IMR-90 (cell line): ENCODE measurements around the gene CTNNA2. TPM values are rescaled to one million over a fixed set of nuclear protein-coding genes. Genes with fewer than 3 reads are reported as not detected.

Source experiments
- ATAC-seq: fragments of 200-7000 bp; cut with Tn5 transposase; 2 replicates; pipeline ENCODE4 v1.9.1; 2020; ENCODE audit warnings: low read depth, mild to moderate bottlenecking, moderate library complexity
- BruUV-seq: library from RNA; stranded (reverse); fragments of 400-500 nt; replicated peaks from 2 replicates; lab custom pipeline; 2021; lab: Mats Ljungman, UMichigan
- CTCF ChIA-PET: fragments of 300-600 bp; formaldehyde crosslinking; extraction: SDS; loops from one replicate; lab custom pipeline; 2021; ENCODE audit warnings: antibody characterized with exemption; lab: Yijun Ruan, JAX
- POLR2A ChIA-PET: fragments of 300-600 bp; sonication (Branson Sonifier 250); formaldehyde crosslinking; loops from one replicate; lab custom pipeline; 2022; ENCODE audit warnings: antibody characterized with exemption; ENCODE audit not compliant: unreplicated experiment; lab: Charles Lee
- DNase-seq: peaks from one replicate; pipeline ENCODE4 v3.0.0; 2013
- H2AFZ ChIP-seq: replicated peaks from 2 replicates; pipeline ENCODE3; 2013; ENCODE audit warnings: low read length, mild to moderate bottlenecking; ENCODE audit not compliant: poor library complexity
- H2AK5ac ChIP-seq: 2 replicates; pipeline ENCODE4 v1.6.1; 2013; ENCODE audit warnings: low read depth, low read length, inconsistent platforms
- H2AK9ac ChIP-seq: replicated peaks from 2 replicates; pipeline ENCODE3; 2013; ENCODE audit warnings: mild to moderate bottlenecking, low read depth, low read length, moderate library complexity; ENCODE audit not compliant: poor library complexity
- H2BK120ac ChIP-seq: 2 replicates; pipeline ENCODE4 v1.6.1; 2013; ENCODE audit warnings: low read depth, low read length, inconsistent platforms
- H2BK15ac ChIP-seq: 3 replicates; pipeline ENCODE4 v1.6.1; 2013; ENCODE audit warnings: low read depth, low read length, inconsistent platforms
- H2BK20ac ChIP-seq: 2 replicates; pipeline ENCODE4 v1.6.1; 2013; ENCODE audit warnings: low read depth, mild to moderate bottlenecking, inconsistent platforms, low read length, moderate library complexity
- H2BK5ac ChIP-seq: 2 replicates; pipeline ENCODE4 v1.6.1; 2013; ENCODE audit warnings: mild to moderate bottlenecking, low read depth, low read length, inconsistent platforms; ENCODE audit not compliant: poor library complexity, severe bottlenecking
- H3K14ac ChIP-seq: replicated peaks from 2 replicates; pipeline ENCODE4 v1.6.1; 2013; ENCODE audit warnings: low read depth, low read length, inconsistent platforms
- H3K18ac ChIP-seq: 2 replicates; pipeline ENCODE4 v1.6.1; 2013; ENCODE audit warnings: low read depth, low read length, control low read depth
- H3K23ac ChIP-seq: 2 replicates; pipeline ENCODE4 v1.6.1; 2013; ENCODE audit warnings: low read depth, low read length, inconsistent platforms
- H3K27ac ChIP-seq: 2 replicates; pipeline ENCODE4 v1.5.1; 2013; ENCODE audit warnings: mild to moderate bottlenecking, control low read depth, low read length; ENCODE audit not compliant: insufficient read depth
- H3K27me3 ChIP-seq: 2 replicates; pipeline ENCODE4 v1.6.1; 2013; ENCODE audit warnings: low read length; ENCODE audit not compliant: control insufficient read depth, insufficient read depth
- H3K36me3 ChIP-seq: 2 replicates; pipeline ENCODE4 v1.6.1; 2013; ENCODE audit warnings: low read length, mixed read lengths; ENCODE audit not compliant: control insufficient read depth, insufficient read depth
- H3K4ac ChIP-seq: 2 replicates; pipeline ENCODE4 v1.6.1; 2013; ENCODE audit warnings: low read depth, low read length, inconsistent platforms
- H3K4me1 ChIP-seq: 2 replicates; pipeline ENCODE4 v1.6.1; 2013; ENCODE audit warnings: low read length, mixed read lengths; ENCODE audit not compliant: control insufficient read depth, insufficient read depth
- H3K4me2 ChIP-seq: 2 replicates; pipeline ENCODE4 v1.6.1; 2013; ENCODE audit warnings: low read depth, mild to moderate bottlenecking, control low read depth, low read length, moderate library complexity
- H3K4me3 ChIP-seq: 2 replicates; pipeline ENCODE4 v1.5.1; 2013; ENCODE audit warnings: low read depth, mild to moderate bottlenecking, control low read depth, low read length, moderate library complexity; ENCODE audit not compliant: insufficient read depth
- H3K56ac ChIP-seq: 2 replicates; pipeline ENCODE4 v1.6.1; 2013; ENCODE audit warnings: low read length, inconsistent platforms; ENCODE audit not compliant: insufficient read depth; ENCODE audit errors: extremely low read depth
- H3K79me1 ChIP-seq, 2 experiments: 2 replicates each; pipeline ENCODE4 v1.6.1; 2013; ENCODE audit warnings: low read length in 2 of 2, inconsistent platforms in 1 of 2, low read depth in 1 of 2
- H3K9ac ChIP-seq: 2 replicates; pipeline ENCODE4 v1.6.1; 2013; ENCODE audit warnings: low read depth, low read length, control low read depth
- H3K9me1 ChIP-seq: 2 replicates; pipeline ENCODE4 v1.6.1; 2013; ENCODE audit warnings: low read length, inconsistent platforms; ENCODE audit not compliant: insufficient read depth
- H3K9me3 ChIP-seq: 2 replicates; pipeline ENCODE4 v1.6.1; 2013; ENCODE audit warnings: low read length; ENCODE audit not compliant: control insufficient read depth, insufficient read depth
- H4K20me1 ChIP-seq: 2 replicates; pipeline ENCODE4 v1.6.1; 2013; ENCODE audit warnings: low read length, inconsistent platforms; ENCODE audit not compliant: insufficient read depth
- H4K5ac ChIP-seq: 2 replicates; pipeline ENCODE4 v1.6.1; 2013; ENCODE audit warnings: mild to moderate bottlenecking, low read depth, low read length, control low read depth
- H4K8ac ChIP-seq, 2 experiments: 2 replicates each; pipeline ENCODE4 v1.6.1; 2013; ENCODE audit warnings: low read depth in 2 of 2, low read length in 2 of 2, control low read depth in 1 of 2, inconsistent platforms in 1 of 2
- H4K91ac ChIP-seq: 2 replicates; pipeline ENCODE4 v1.6.1; 2013; ENCODE audit warnings: low read depth, low read length, inconsistent platforms; ENCODE audit not compliant: insufficient read depth
- BHLHE40 ChIP-seq: fragments of 150-350 bp; IDR thresholded peaks from 2 replicates; pipeline ENCODE4 v1.6.1; 2016; ENCODE audit warnings: mild to moderate bottlenecking, low read depth, low read length
- CHD1 ChIP-seq: IDR thresholded peaks from 2 replicates; pipeline ENCODE4 v1.6.1; 2012; ENCODE audit warnings: low read depth, low read length, improper control_type of control experiment
- CTCF ChIP-seq: conservative IDR thresholded peaks from 2 replicates; pipeline ENCODE4 v1.5.1; 2012; ENCODE audit warnings: mild to moderate bottlenecking, low read depth, low read length, improper control_type of control experiment
- FOS ChIP-seq: fragments of 150-350 bp; IDR thresholded peaks from 2 replicates; pipeline ENCODE4 v1.6.1; 2016; ENCODE audit warnings: low read depth, low read length
- MAFK ChIP-seq: IDR thresholded peaks from 2 replicates; pipeline ENCODE4 v1.6.1; 2012; ENCODE audit warnings: low read depth, low read length, improper control_type of control experiment
- MAZ ChIP-seq: IDR thresholded peaks from 2 replicates; pipeline ENCODE4 v1.6.1; 2012; ENCODE audit warnings: low read depth, mild to moderate bottlenecking, low read length, improper control_type of control experiment, moderate library complexity, borderline replicate concordance
- NFE2L2 ChIP-seq: fragments of 150-350 bp; IDR thresholded peaks from 2 replicates; pipeline ENCODE4 v1.6.1; 2016; ENCODE audit warnings: low read depth, mild to moderate bottlenecking, low read length
- POLR2A ChIP-seq: IDR thresholded peaks from 2 replicates; pipeline ENCODE4 v1.6.1; 2012; ENCODE audit warnings: mild to moderate bottlenecking, low read depth, low read length
- RAD21 ChIP-seq: IDR thresholded peaks from 2 replicates; pipeline ENCODE4 v1.6.1; 2012; ENCODE audit warnings: low read length, improper control_type of control experiment
- RFX5 ChIP-seq: IDR thresholded peaks from 2 replicates; pipeline ENCODE4 v1.8.0; 2012; ENCODE audit warnings: low read depth, mild to moderate bottlenecking, low read length, moderate library complexity
- SMC3 ChIP-seq: fragments of 150-350 bp; IDR thresholded peaks from 2 replicates; pipeline ENCODE4 v1.6.1; 2016; ENCODE audit warnings: low read depth, mild to moderate bottlenecking, antibody characterized with exemption, low read length, moderate library complexity
- WGBS, 2 experiments: methylation state at CpG; one replicate each; pipeline versions ENCODE4 v1.1.5 to v1.1.7; 2013; ENCODE audit warnings: missing lambda C conversion rate in 2 of 2; ENCODE audit not compliant: insufficient read length in 1 of 2; ENCODE audit errors: extremely low coverage in 2 of 2; 5-methylcytosine and 5-hydroxymethylcytosine counted together
- dilution Hi-C: fragments of 300-500 bp; cut with HindIII; formaldehyde crosslinking; loops from one replicate; pipeline ENCODE4 v1.14.3; 2018; ENCODE audit warnings: low sequenced_read_pairs; ENCODE audit not compliant: unreplicated experiment
- in situ Hi-C: fragments of 300-500 bp; cut with MboI; formaldehyde crosslinking; loops from 3 replicates; pipeline ENCODE4 v1.14.3; 2019; ENCODE audit warnings: low sequenced_read_pairs, inconsistent platforms, mixed read lengths
- intact Hi-C: fragments of 100-400 bp; cut with micrococcal nuclease; formaldehyde crosslinking; loops from 2 replicates; pipeline ENCODE4 v1.10.0; 2022
- polyA plus RNA-seq, 3 experiments: library from polyadenylated mRNA; depleted of rRNA; stranded (reverse); fragments of >200 nt; gene quantifications; 2 replicates each; pipeline ENCODE4 v1.2.3, GENCODE V29; 2012; ENCODE audit warnings: low replicate concordance in 1 of 3
- total RNA-seq: library from RNA; depleted of rRNA; stranded (reverse); fragments of >200 nt; gene quantifications from 2 replicates; pipeline ENCODE4 v1.2.3, GENCODE V29; 2012

The CTNNA2 gene
- total and polyA plus RNA-seq, 2 of the 4 experiments (the other 2 are of a cell fraction) = not detected

DNA sequence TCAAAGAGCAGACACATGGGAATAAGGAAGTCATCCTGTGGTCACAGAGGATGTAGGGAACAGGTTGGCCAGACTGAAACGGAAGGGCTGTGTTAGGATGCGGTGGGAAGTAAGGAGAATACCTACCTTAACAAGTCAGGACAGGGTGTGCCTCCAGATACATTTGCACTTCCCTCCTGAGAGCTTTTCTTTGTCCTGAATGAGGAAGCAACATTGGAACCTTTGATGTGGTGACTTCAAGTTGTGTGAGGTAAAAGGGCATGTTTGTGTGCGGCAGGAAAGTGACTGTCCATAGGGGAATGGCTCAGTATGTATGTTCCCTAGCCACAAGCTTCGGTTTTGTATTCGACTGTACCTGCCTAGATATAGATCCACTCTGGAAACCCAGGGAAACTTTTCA is 816.6 kb downstream of the CTNNA2 start:
- H3K4me3 ChIP-seq = no peak overlapping the region
- H2BK15ac ChIP-seq = no peak overlapping the region
- no TSS peak for BruUV-seq
- H3K9me3 ChIP-seq = no peaks in the 10 kb centered on the region
- H2BK20ac ChIP-seq = no peak overlapping the region
- H3K4ac ChIP-seq = no peak overlapping the region
- TF ChIP-seq MAFK (no peak), FOS (no peak), CHD1 (no peak), RFX5 (no peak), NFE2L2 (no peak), POLR2A (no peak), RAD21 (no peak), MAZ (no peak), CTCF (no peak), BHLHE40 (no peak), SMC3 (no peak)
- H4K8ac ChIP-seq = no peak overlapping the region
- ChIA-PET CTCF (no interaction called here), POLR2A (no interaction called here)
- no peak overlapping the region for H3K4me2 ChIP-seq
- H3K56ac ChIP-seq = no peak overlapping the region
- H4K20me1 ChIP-seq = no peaks in the 10 kb centered on the region
- H4K91ac ChIP-seq = no peak overlapping the region
- H3K27me3 ChIP-seq = no peaks in the 10 kb centered on the region
- no peaks in the 10 kb centered on the region for H3K79me1 ChIP-seq
- H3K9me1 ChIP-seq = no peaks in the 10 kb centered on the region
- H3K23ac ChIP-seq = no peak overlapping the region
- ATAC-seq (no peak), DNase-seq (no peak)
- H2AK9ac ChIP-seq = no peak overlapping the region
- H3K14ac ChIP-seq = no peak overlapping the region
- H2BK5ac ChIP-seq = no peak overlapping the region
- dilution Hi-C loops = no loop called here
- no peaks in the 10 kb centered on the region for H3K4me1 ChIP-seq
- no peak overlapping the region for H3K18ac ChIP-seq
- H3K9ac ChIP-seq = no peak overlapping the region
- intact Hi-C loops = loop anchor here (10.0 kb wide), 1 partner anchor 395 kb away; no protein-coding TSS in a partner anchor
- WGBS, 2 experiments = no CpG with 5 or more reads among the region's 5 CpGs
- no peak overlapping the region for H4K5ac ChIP-seq
- no peak overlapping the region for H3K27ac ChIP-seq
- no peak overlapping the region for H2AFZ ChIP-seq
- H2BK120ac ChIP-seq = no peak overlapping the region
- H2AK5ac ChIP-seq = no peak overlapping the region
- H3K36me3 ChIP-seq = no peaks in the 10 kb centered on the region
- in situ Hi-C loops = loop anchor here (10.0 kb wide), 1 partner anchor 175 kb away; no protein-coding TSS in a partner anchor
